Stimulated activated naive CD4-positive, alpha-beta T cell (primary cell): ENCODE results near the gene CSDE1.

ENCODE experiments used
- DNase-seq, 6 experiments: peaks; one replicate each; lab custom pipeline; 2025; lab: John Stamatoyannopoulos, UW

The CSDE1 gene

GRCh38 chr1:114749835-114750234, 7.9 kb downstream of the CSDE1 start:
- no peak for DNase-seq

- no peak for DNase-seq
Measured at GRCh38 chr1:114746450-114747121, 11.2 kb downstream of the CSDE1 start.

- DNase-seq, result no peak
Measured at GRCh38 chr1:114745291-114745690, 12.5 kb downstream of the CSDE1 start.

GRCh38 chr1:114741963-114742746, 15.6 kb downstream of the CSDE1 start:
- DNase-seq, result no peak

GRCh38 chr1:114740331-114740730, 17.5 kb downstream of the CSDE1 start:
- no peak for DNase-seq

GRCh38 chr1:114737314-114737849, 20.4 kb downstream of the CSDE1 start:
- no peak for DNase-seq

- no peak for DNase-seq
Measured at GRCh38 chr1:114735479-114735878, 22.3 kb downstream of the CSDE1 start.

- DNase-seq, result no peak
Measured at GRCh38 chr1:114729782-114730181, 28.0 kb downstream of the CSDE1 start.

- no peak for DNase-seq
Measured at GRCh38 chr1:114728553-114728952, 29.2 kb downstream of the CSDE1 start.

- DNase-seq, result no peak
Measured at GRCh38 chr1:114725230-114725629, 32.6 kb downstream of the CSDE1 start.

- no peak for DNase-seq
Measured at GRCh38 chr1:114723915-114724314, 33.9 kb downstream of the CSDE1 start.

GRCh38 chr1:114723457-114723856, 34.3 kb downstream of the CSDE1 start:
- no peak for DNase-seq

- no peak for DNase-seq
Measured at GRCh38 chr1:114720492-114720891, 37.3 kb downstream of the CSDE1 start.

GRCh38 chr1:114719424-114719787, 38.4 kb downstream of the CSDE1 start:
- no peak for DNase-seq

GRCh38 chr1:114718661-114719423, 38.9 kb downstream of the CSDE1 start:
- DNase-seq, result no peak

- DNase-seq, result peak; percentile 90 to 94 (median 92)
Measured at GRCh38 chr1:114716304-114717170, 41.2 kb downstream of the CSDE1 start, which contains the start of gene NRAS. TSS of gene NRAS (minus strand) at chr1:114716771. CDS start at chr1:114716160, 611 bp downstream.

GRCh38 chr1:114715952-114716303, 41.9 kb downstream of the CSDE1 start:
- DNase-seq, result no peak

GRCh38 chr1:114712977-114713376, 44.8 kb downstream of the CSDE1 start:
- no peak for DNase-seq

GRCh38 chr1:114710360-114710759, 47.4 kb downstream of the CSDE1 start:
- no peak for DNase-seq

GRCh38 chr1:114707604-114708003, 50.2 kb downstream of the CSDE1 start:
- no peak for DNase-seq

GRCh38 chr1:114703242-114703641, 54.5 kb downstream of the CSDE1 start:
- no peak for DNase-seq

GRCh38 chr1:114702737-114703136, 55.0 kb downstream of the CSDE1 start:
- no peak for DNase-seq
